Bronchial epithelial cell (primary cell): ENCODE data around the gene COX19. TPM values are rescaled to one million over a fixed set of nuclear protein-coding genes. Genes with fewer than 3 reads are reported as not detected.

ENCODE experiments used
- DNase-seq: peaks from one replicate; pipeline ENCODE4 v3.0.0-alpha.2; 2010; ENCODE audit warnings: low read depth
- FAIRE-seq: peaks from 2 replicates; lab custom pipeline; 2011; peaks lifted over from hg19 to GRCh38; lab: Jason Lieb, UNC
- H3K27me3 ChIP-seq: 2 replicates; pipeline ENCODE4 v1.5.1; 2011; ENCODE audit warnings: low read length; ENCODE audit not compliant: control insufficient read depth, insufficient read depth
- H3K36me3 ChIP-seq: 2 replicates; pipeline ENCODE4 v1.5.1; 2011; ENCODE audit warnings: low read length; ENCODE audit not compliant: control insufficient read depth, insufficient read depth
- H3K4me3 ChIP-seq: 2 replicates; pipeline ENCODE4 v1.5.1; 2011; ENCODE audit warnings: mild to moderate bottlenecking, low read depth, low read length, control low read depth
- CTCF ChIP-seq: IDR thresholded peaks from 2 replicates; pipeline ENCODE4 v1.5.1; 2011; ENCODE audit warnings: mild to moderate bottlenecking, moderate library complexity, low read length, control low read depth, inconsistent platforms; ENCODE audit not compliant: insufficient read depth, severe bottlenecking
- total RNA-seq: library from RNA; depleted of rRNA; stranded (reverse); fragments of >200 nt; gene quantifications from 2 replicates; pipeline ENCODE4 v1.2.1, GENCODE V29; 2014

The COX19 gene
- total RNA-seq, 1 donor from 2014 or later = 12.9 TPM

- TF ChIP-seq CTCF = no peak
- H3K36me3 ChIP-seq = no peaks in the 10 kb centered on the region
- no peak for FAIRE-seq
- H3K4me3 ChIP-seq = no peak overlapping the region
- peaks cover 2% of the 10 kb centered on the region for H3K27me3 ChIP-seq
- no peak for DNase-seq
Measured at GRCh38 chr7:978416-979091, 3.2 kb upstream of the COX19 start.

GRCh38 chr7:978049-978346, 2.6 kb upstream of the COX19 start:
- FAIRE-seq = no peak
- no peak overlapping the region for H3K4me3 ChIP-seq
- DNase-seq = no peak
- H3K36me3 ChIP-seq = peaks cover under 1% of the 10 kb centered on the region
- H3K27me3 ChIP-seq = no peaks in the 10 kb centered on the region
- no peak for TF ChIP-seq CTCF

DNA sequence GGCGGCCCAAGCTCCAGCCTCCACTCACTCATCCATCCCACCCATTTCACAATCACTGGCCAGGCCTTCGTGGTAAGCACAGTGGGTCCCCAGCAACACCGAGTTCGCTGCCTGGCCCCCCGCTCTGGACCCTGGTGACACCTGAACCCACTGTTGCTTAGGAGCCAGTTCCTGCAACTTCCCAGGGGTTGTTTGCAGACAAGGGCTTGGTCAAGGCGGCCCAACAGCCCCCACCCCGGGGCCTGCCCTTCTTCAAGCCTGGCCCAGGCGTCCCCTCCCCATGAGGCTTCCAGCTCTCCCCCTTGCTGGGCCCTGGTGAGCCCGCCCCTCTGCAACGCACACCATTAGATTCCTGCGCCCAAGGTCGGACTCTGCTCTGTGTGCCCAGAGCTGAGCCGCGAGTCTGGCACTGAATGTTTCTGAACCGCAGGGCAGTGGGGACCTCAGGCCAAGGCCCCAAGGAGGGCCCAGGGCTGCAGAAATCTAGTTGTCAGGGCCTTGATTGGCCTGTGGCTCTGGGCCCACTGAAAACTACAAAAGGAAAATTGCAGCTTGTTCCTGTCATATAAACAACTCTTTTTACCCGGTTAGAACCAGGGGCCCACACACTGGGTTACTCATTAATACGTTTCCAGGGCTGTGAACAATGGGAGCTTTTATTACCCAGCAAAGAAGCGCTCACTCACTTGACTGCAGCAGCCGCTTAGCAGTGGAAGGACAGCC, 2.1 kb upstream of the COX19 start:
- no peaks in the 10 kb centered on the region for H3K27me3 ChIP-seq
- H3K36me3 ChIP-seq = peaks cover 4% of the 10 kb centered on the region
- TF ChIP-seq CTCF = no peak
- DNase-seq (no peak), FAIRE-seq (no peak)
- no peak overlapping the region for H3K4me3 ChIP-seq

DNA sequence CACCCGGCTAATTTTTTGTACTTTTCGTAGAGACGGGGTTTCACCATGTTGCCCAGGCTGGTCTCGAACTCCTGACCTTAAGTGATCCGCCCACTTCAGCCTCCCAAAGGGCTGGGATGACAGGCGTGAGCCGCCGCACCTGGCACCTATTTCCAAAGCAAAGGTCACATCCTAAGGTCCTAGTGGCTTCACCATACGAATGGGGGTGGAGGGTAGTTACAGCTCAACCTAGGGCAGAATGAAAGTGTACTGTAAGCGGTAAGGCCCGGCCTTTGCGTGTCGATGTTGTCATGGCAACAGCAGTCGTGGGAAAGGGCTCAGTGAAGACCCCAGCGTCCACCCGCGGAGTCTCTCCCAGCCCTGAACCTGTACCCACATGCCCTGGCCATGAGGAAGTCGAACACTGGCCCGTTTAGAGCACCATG, 1.6 kb upstream of the COX19 start:
- FAIRE-seq = no peak

DNA sequence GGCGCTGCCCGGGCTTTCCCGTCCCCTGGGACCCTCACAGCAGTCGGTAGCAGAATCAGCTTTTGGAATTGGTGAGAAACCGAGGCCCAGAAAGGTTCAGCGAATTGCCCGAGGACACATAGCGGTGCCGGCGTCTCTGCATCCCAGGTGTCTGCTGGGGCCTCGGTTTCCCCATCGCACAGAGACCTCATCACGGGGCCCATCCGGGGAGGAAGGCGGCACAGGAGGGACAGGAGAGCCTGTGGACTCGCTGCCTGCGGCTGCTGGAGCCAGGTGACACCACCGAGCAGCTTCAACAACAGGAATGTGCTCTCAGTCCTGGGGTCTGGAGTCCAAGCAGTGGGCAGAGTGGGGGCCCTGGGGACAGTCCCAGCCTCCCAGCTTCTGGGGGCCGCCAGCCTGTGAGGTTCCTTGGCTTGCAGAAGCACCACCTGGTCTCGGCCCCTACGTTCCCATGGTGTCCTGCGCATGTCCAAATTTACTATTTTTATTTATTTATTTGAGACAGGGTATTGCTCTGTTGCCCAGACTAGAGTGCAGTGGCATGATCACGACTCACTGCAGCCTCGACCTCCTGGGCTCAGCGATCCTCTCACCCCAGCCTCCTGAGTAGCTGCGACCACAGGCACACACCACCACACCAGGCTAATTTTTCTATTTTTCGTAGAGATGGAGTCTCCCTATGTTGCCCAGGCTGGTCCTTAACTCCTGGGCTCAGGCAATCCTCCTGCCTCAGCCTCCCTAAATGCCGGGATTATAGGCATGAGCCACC, 539 bp upstream of the COX19 start:
- peaks cover 8% of the 10 kb centered on the region for H3K36me3 ChIP-seq
- no peak for DNase-seq
- H3K4me3 ChIP-seq = peak overlapping the region; percentile 100
- H3K27me3 ChIP-seq = no peaks in the 10 kb centered on the region
- FAIRE-seq = no peak
- no peak for TF ChIP-seq CTCF

More for the DNA sequence above, 1.6 kb upstream of the COX19 start:
- no peak for TF ChIP-seq CTCF
- no peak for DNase-seq
- Histone ChIP-seq H3K36me3 (peaks cover 4% of the 10 kb centered on the region), H3K4me3 (no peak overlapping the region), H3K27me3 (no peaks in the 10 kb centered on the region)
